Chondrocyte (in vitro differentiated cells): ENCODE data around the gene ATP1B3. TPM values are rescaled to one million over a fixed set of nuclear protein-coding genes. Genes with fewer than 3 reads are reported as not detected.

Experiments used
- DNase-seq: peaks from one replicate; pipeline ENCODE4 v3.0.0; 2021; ENCODE audit warnings: mixed read lengths, low spot score
- H3K27ac Mint-ChIP-seq: one replicate; pipeline ENCODE4 v1.8.0; 2021; ENCODE audit warnings: mild to moderate bottlenecking, moderate library complexity, mixed read lengths; ENCODE audit not compliant: unreplicated experiment
- H3K27me3 Mint-ChIP-seq: 2 replicates; pipeline ENCODE4 v1.8.0; 2021; ENCODE audit warnings: low read depth, mixed read lengths
- H3K36me3 Mint-ChIP-seq: 2 replicates; pipeline ENCODE4 v1.8.0; 2021; ENCODE audit warnings: low read depth, mixed read lengths
- H3K4me1 Mint-ChIP-seq: 2 replicates; pipeline ENCODE4 v1.8.0; 2021; ENCODE audit warnings: low read depth, mild to moderate bottlenecking, mixed read lengths
- H3K4me3 Mint-ChIP-seq: one replicate; pipeline ENCODE4 v1.8.0; 2021; ENCODE audit warnings: mild to moderate bottlenecking, moderate library complexity, mixed read lengths; ENCODE audit not compliant: unreplicated experiment
- H3K9me3 Mint-ChIP-seq: 2 replicates; pipeline ENCODE4 v1.8.0; 2021; ENCODE audit warnings: low read depth, mixed read lengths
- CTCF ChIP-seq: fragments of 200-600 bp; sonication (generic); IDR thresholded peaks from 2 replicates; pipeline ENCODE4 v1.5.0; 2021; ENCODE audit warnings: antibody characterized with exemption, mild to moderate bottlenecking, moderate library complexity
- total RNA-seq: library from RNA; stranded (reverse); gene quantifications from 3 replicates; pipeline ENCODE4 v1.2.1, GENCODE V29; 2021

Gene ATP1B3
- total RNA-seq, 1 donor from 2014 or later: 165 TPM

GRCh38 chr3:141894524-141895176 lies 18.2 kb downstream of the ATP1B3 start:
- Mint-ChIP-seq H3K4me3 (no peak overlapping the region), H3K4me1 (peaks cover 25% of the 10 kb centered on the region), H3K27me3 (no peaks in the 10 kb centered on the region), H3K9me3 (no peaks in the 10 kb centered on the region), H3K27ac (no peak overlapping the region), H3K36me3 (peaks cover 4% of the 10 kb centered on the region)
- no peak for TF ChIP-seq CTCF
- no peak for DNase-seq

- no peak for TF ChIP-seq CTCF
- no peak for DNase-seq
- Mint-ChIP-seq H3K36me3 (peaks cover 4% of the 10 kb centered on the region), H3K27me3 (no peaks in the 10 kb centered on the region), H3K4me3 (no peak overlapping the region), H3K9me3 (peaks cover 3% of the 10 kb centered on the region), H3K27ac (no peak overlapping the region), H3K4me1 (peaks cover 23% of the 10 kb centered on the region)
These were observed 19.3 kb downstream of the ATP1B3 start for GRCh38 chr3:141895731-141896130.

GRCh38 chr3:141898908-141899307 lies 22.5 kb downstream of the ATP1B3 start:
- DNase-seq: no peak
- H3K36me3 Mint-ChIP-seq: peaks cover 4% of the 10 kb centered on the region
- H3K4me3 Mint-ChIP-seq: no peak overlapping the region
- H3K9me3 Mint-ChIP-seq: peaks cover 3% of the 10 kb centered on the region
- H3K27ac Mint-ChIP-seq: no peak overlapping the region
- peaks cover 18% of the 10 kb centered on the region for H3K4me1 Mint-ChIP-seq
- H3K27me3 Mint-ChIP-seq: no peaks in the 10 kb centered on the region
- TF ChIP-seq CTCF: no peak

- no peak overlapping the region for H3K4me3 Mint-ChIP-seq
These were observed 23.9 kb downstream of the ATP1B3 start for GRCh38 chr3:141900343-141900742.

GRCh38 chr3:141901914-141902313 lies 25.5 kb downstream of the ATP1B3 start:
- H3K4me3 Mint-ChIP-seq: no peak overlapping the region
- H3K27me3 Mint-ChIP-seq: no peaks in the 10 kb centered on the region
- peaks cover 9% of the 10 kb centered on the region for H3K4me1 Mint-ChIP-seq
- DNase-seq: no peak
- H3K36me3 Mint-ChIP-seq: peaks cover 7% of the 10 kb centered on the region
- H3K27ac Mint-ChIP-seq: no peak overlapping the region
- peaks cover 3% of the 10 kb centered on the region for H3K9me3 Mint-ChIP-seq
- TF ChIP-seq CTCF: no peak

More at GRCh38 chr3:141900343-141900742, 23.9 kb downstream of the ATP1B3 start:
- H3K4me1 Mint-ChIP-seq: peaks cover 13% of the 10 kb centered on the region
- H3K36me3 Mint-ChIP-seq: peaks cover 7% of the 10 kb centered on the region
- peaks cover 3% of the 10 kb centered on the region for H3K9me3 Mint-ChIP-seq
- H3K27me3 Mint-ChIP-seq: no peaks in the 10 kb centered on the region
- no peak for TF ChIP-seq CTCF
- DNase-seq: no peak
- no peak overlapping the region for H3K27ac Mint-ChIP-seq
